Astrocyte (in vitro differentiated cells and primary cell): ENCODE measurements around the gene ERC1. TPM values are rescaled to one million over a fixed set of nuclear protein-coding genes. Genes with fewer than 3 reads are reported as not detected.

Experiments
- DNase-seq: peaks from one replicate; pipeline ENCODE4 v3.0.0-alpha.2; 2010; ENCODE audit warnings: low read depth
- FAIRE-seq: peaks from 2 replicates; lab custom pipeline; 2011; peaks lifted over from hg19 to GRCh38; lab: Jason Lieb, UNC
- H2AFZ ChIP-seq: 2 replicates; pipeline ENCODE4 v1.6.0; 2012; ENCODE audit warnings: low read depth, low read length, inconsistent platforms
- H3K27ac ChIP-seq: 2 replicates; pipeline ENCODE4 v1.5.1; 2011; ENCODE audit warnings: low read depth, low read length, inconsistent platforms
- H3K27me3 ChIP-seq: 2 replicates; pipeline ENCODE4 v1.6.0; 2011; ENCODE audit warnings: low read length, inconsistent platforms; ENCODE audit not compliant: insufficient read depth
- H3K36me3 ChIP-seq: 2 replicates; pipeline ENCODE4 v1.5.1; 2011; ENCODE audit warnings: low read length, inconsistent platforms; ENCODE audit not compliant: insufficient read depth
- H3K4me1 ChIP-seq: 2 replicates; pipeline ENCODE4 v1.5.1; 2011; ENCODE audit warnings: low read length, inconsistent platforms; ENCODE audit not compliant: insufficient read depth
- H3K4me2 ChIP-seq: 2 replicates; pipeline ENCODE4 v1.6.0; 2012; ENCODE audit warnings: low read length, inconsistent platforms
- H3K4me3 ChIP-seq: 2 replicates; pipeline ENCODE4 v1.5.1; 2011; ENCODE audit warnings: low read depth, mild to moderate bottlenecking, low read length, inconsistent platforms; ENCODE audit not compliant: insufficient read depth
- H3K79me2 ChIP-seq: 2 replicates; pipeline ENCODE4 v1.6.0; 2012; ENCODE audit warnings: mild to moderate bottlenecking, low read length, inconsistent platforms; ENCODE audit not compliant: insufficient read depth
- H3K9ac ChIP-seq: 2 replicates; pipeline ENCODE4 v1.6.0; 2012; ENCODE audit warnings: mild to moderate bottlenecking, low read length, inconsistent platforms
- H3K9me3 ChIP-seq: 2 replicates; pipeline ENCODE4 v1.5.1; 2012; ENCODE audit warnings: low read depth, mild to moderate bottlenecking, low read length, inconsistent platforms; ENCODE audit not compliant: insufficient read depth
- H4K20me1 ChIP-seq: 2 replicates; pipeline ENCODE4 v1.6.0; 2012; ENCODE audit warnings: low read length, inconsistent platforms; ENCODE audit not compliant: insufficient read depth
- H3K27ac Mint-ChIP-seq: one replicate; pipeline ENCODE4 v1.8.0; 2021; ENCODE audit warnings: mild to moderate bottlenecking, mixed read lengths; ENCODE audit not compliant: unreplicated experiment
- H3K27me3 Mint-ChIP-seq: one replicate; pipeline ENCODE4 v1.8.0; 2021; ENCODE audit warnings: low read depth, mixed read lengths; ENCODE audit not compliant: unreplicated experiment
- H3K36me3 Mint-ChIP-seq: one replicate; pipeline ENCODE4 v1.8.0; 2021; ENCODE audit warnings: low read depth, mixed read lengths; ENCODE audit not compliant: unreplicated experiment
- H3K4me1 Mint-ChIP-seq: one replicate; pipeline ENCODE4 v1.8.0; 2021; ENCODE audit warnings: low read depth, mixed read lengths; ENCODE audit not compliant: unreplicated experiment
- H3K4me3 Mint-ChIP-seq: one replicate; pipeline ENCODE4 v1.8.0; 2021; ENCODE audit warnings: mild to moderate bottlenecking, moderate library complexity, mixed read lengths; ENCODE audit not compliant: unreplicated experiment
- H3K9me3 Mint-ChIP-seq: one replicate; pipeline ENCODE4 v1.8.0; 2021; ENCODE audit warnings: mild to moderate bottlenecking, mixed read lengths; ENCODE audit not compliant: unreplicated experiment
- CTCF ChIP-seq: IDR thresholded peaks from 2 replicates; pipeline ENCODE4 v1.5.1; 2011; ENCODE audit warnings: low read depth, mild to moderate bottlenecking, inconsistent platforms, low read length, moderate library complexity; ENCODE audit not compliant: insufficient read depth
- EZH2 ChIP-seq: IDR thresholded peaks from 2 replicates; pipeline ENCODE4 v1.6.1; 2012; ENCODE audit warnings: mild to moderate bottlenecking, low read length, inconsistent platforms; ENCODE audit not compliant: insufficient read depth
- total RNA-seq: library from RNA; stranded (reverse); gene quantifications from 2 replicates; pipeline ENCODE4 v1.2.1, GENCODE V29; 2021

ERC1 gene
- total RNA-seq, 1 donor from 2014 or later, result 67.1 TPM

- FAIRE-seq (no peak), DNase-seq (no peak)
- TF ChIP-seq EZH2, result no peak
- no peak for TF ChIP-seq CTCF
- peak overlapping the region; percentile 96 for H3K4me2 ChIP-seq
- peaks cover 18% of the 10 kb centered on the region for H3K4me1 ChIP-seq
- Mint-ChIP-seq H3K27me3 (no peaks in the 10 kb centered on the region), H3K9me3 (no peaks in the 10 kb centered on the region), H3K4me3 (peak overlapping the region; percentile 85), H3K36me3 (peaks cover 3% of the 10 kb centered on the region), H3K27ac (peak overlapping the region; percentile 44), H3K4me1 (peaks cover 23% of the 10 kb centered on the region)
- peaks cover 13% of the 10 kb centered on the region for H4K20me1 ChIP-seq
- H3K9ac ChIP-seq, result peak overlapping the region; percentile 94
- no peak overlapping the region for H3K27ac ChIP-seq
- no peaks in the 10 kb centered on the region for H3K9me3 ChIP-seq
- no peak overlapping the region for H2AFZ ChIP-seq
- no peaks in the 10 kb centered on the region for H3K27me3 ChIP-seq
- H3K79me2 ChIP-seq, result peaks cover 20% of the 10 kb centered on the region
- no peak overlapping the region for H3K4me3 ChIP-seq
- no peaks in the 10 kb centered on the region for H3K36me3 ChIP-seq
These were observed 2.0 kb upstream of the ERC1 start for GRCh38 chr12:989051-989450.

GRCh38 chr12:989751-990660 lies 1.0 kb upstream of the ERC1 start:
- Mint-ChIP-seq H3K27ac (peak overlapping the region; percentile 44), H3K36me3 (peaks cover 3% of the 10 kb centered on the region), H3K27me3 (no peaks in the 10 kb centered on the region), H3K4me1 (peaks cover 23% of the 10 kb centered on the region), H3K9me3 (no peaks in the 10 kb centered on the region), H3K4me3 (peak overlapping the region; percentile 85)
- Histone ChIP-seq H4K20me1 (peaks cover 17% of the 10 kb centered on the region), H3K36me3 (no peaks in the 10 kb centered on the region), H3K4me3 (peak overlapping the region; percentile 75), H3K4me1 (peaks cover 18% of the 10 kb centered on the region), H3K4me2 (peak overlapping the region; percentile 96), H3K9ac (peak overlapping the region; percentile 94), H3K27me3 (no peaks in the 10 kb centered on the region), H3K9me3 (no peaks in the 10 kb centered on the region), H2AFZ (peak overlapping the region; percentile 98), H3K27ac (peak overlapping the region; percentile 96), H3K79me2 (peaks cover 25% of the 10 kb centered on the region)
- DNase-seq, result peak; percentile 72
- TF ChIP-seq EZH2 (no peak), CTCF (no peak)
- peak; percentile 43 for FAIRE-seq
